Measurements from ENCODE around the gene MPP2.

The MPP2 gene

DNA sequence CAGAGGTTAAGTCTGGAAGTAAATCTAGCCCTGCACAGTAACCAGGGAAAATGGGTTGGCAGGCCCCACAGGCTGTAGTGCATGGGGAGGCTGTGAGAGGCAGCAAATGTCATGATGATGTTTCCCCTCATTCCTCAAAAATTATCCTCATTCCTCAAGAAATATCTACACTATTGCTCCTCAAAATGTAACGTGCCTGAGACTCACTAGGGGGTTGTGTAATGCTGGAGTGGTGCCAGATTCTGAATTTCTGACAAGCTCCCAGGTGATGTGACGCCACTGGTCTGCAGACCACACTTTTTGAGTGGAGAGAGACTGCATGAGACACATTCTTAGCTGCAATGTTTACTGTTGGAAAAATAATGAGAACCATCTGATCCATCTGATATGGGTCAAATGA is 73.2 kb downstream of the MPP2 start:
- TF ChIP-seq, protein P1, sequence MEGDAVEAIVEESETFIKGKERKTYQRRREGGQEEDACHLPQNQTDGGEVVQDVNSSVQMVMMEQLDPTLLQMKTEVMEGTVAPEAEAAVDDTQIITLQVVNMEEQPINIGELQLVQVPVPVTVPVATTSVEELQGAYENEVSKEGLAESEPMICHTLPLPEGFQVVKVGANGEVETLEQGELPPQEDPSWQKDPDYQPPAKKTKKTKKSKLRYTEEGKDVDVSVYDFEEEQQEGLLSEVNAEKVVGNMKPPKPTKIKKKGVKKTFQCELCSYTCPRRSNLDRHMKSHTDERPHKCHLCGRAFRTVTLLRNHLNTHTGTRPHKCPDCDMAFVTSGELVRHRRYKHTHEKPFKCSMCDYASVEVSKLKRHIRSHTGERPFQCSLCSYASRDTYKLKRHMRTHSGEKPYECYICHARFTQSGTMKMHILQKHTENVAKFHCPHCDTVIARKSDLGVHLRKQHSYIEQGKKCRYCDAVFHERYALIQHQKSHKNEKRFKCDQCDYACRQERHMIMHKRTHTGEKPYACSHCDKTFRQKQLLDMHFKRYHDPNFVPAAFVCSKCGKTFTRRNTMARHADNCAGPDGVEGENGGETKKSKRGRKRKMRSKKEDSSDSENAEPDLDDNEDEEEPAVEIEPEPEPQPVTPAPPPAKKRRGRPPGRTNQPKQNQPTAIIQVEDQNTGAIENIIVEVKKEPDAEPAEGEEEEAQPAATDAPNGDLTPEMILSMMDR (IDR thresholded peaks at IDR 0.05; ENCODE audit: insufficient read depth, missing control alignments): no peak
- FAIRE-seq (no peak), DNase-seq (ENCODE audit: insufficient read length, low spot score) (no peak)

DNA sequence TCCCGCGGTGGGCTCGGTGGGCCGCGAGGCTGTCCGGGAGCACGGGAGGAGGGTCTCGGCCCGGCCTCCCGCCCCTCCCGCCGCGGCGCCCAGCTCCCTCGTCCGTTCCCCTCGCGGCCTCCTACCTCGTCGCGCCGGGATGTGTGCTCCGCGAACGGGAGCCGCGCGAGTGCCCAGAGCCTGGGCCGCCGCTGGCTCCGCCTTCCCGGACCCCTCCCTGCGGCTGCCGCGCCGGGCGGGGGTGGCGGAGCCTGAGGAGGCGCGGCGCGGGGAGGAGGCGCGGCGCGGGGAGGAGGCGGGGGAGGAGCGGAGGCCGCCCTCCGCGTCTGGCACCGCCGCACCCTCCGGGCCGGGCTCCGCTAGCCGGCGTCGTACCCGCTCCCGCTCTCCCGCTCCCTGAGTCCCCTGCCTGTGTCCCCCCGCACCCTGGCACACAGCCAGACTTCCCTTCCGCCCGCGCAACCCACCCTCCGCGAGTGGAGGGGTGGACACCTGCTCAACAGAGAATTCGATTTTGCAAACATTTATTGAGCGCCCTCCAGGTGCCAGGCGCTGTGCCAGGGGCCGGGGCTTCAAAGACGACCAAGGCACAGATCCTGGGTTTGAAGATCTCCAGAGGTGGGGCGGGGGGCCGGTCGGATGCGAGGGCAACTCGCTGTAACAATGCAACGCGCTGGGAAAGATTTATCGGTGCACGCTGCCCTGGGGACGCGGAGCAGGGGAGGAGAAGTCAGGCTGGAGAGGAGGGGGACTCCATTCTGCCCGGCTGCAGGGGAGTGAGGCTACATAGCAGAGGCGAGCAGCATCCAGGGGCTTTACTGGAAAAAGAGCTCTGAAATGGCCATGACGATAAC is 74.1 kb downstream of the MPP2 start, which contains the start of gene MPP3:
TSS of gene MPP3 (minus strand) at position 171 of the 854 bp plus-strand sequence. CDS start 1,240 bp downstream, outside the sequence.
- TF ChIP-seq, protein P1 (IDR thresholded peaks at IDR 0.05; ENCODE audit: insufficient read depth, missing control alignments): no peak
- DNase-seq (ENCODE audit: insufficient read length, low spot score) (peak; percentile 92), FAIRE-seq (no peak)

- FAIRE-seq (no peak), DNase-seq (ENCODE audit: insufficient read length, low spot score) (peak; percentile 72)
- TF ChIP-seq, protein P1 (IDR thresholded peaks at IDR 0.05; ENCODE audit: insufficient read depth, missing control alignments): no peak
Measured at GRCh38 chr17:43832168-43832975, 75.0 kb downstream of the MPP2 start.

DNA sequence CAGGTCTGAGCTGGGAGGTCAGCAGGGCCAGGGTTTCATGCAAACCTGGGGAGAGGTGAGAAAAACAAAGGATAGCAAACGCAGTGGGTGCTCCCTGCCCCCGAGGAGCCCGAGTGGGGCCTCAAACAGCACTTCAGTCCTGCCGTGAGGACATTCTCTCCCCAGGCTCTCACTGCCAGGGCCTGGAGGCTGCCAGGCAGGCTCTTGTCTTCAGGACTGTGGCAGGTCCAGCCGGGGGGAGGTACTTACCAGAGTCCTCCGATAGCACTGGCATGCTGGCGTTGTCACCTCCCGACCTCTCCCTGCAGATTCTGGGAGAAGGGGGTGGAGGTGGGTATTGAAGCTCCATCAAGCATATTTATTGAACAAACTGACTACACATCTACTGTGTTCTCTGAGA is 75.7 kb downstream of the MPP2 start:
- DNase-seq (ENCODE audit: insufficient read length, low spot score) (no peak), FAIRE-seq (no peak)
- TF ChIP-seq, protein P1 (IDR thresholded peaks at IDR 0.05; ENCODE audit: insufficient read depth, missing control alignments): no peak

DNA sequence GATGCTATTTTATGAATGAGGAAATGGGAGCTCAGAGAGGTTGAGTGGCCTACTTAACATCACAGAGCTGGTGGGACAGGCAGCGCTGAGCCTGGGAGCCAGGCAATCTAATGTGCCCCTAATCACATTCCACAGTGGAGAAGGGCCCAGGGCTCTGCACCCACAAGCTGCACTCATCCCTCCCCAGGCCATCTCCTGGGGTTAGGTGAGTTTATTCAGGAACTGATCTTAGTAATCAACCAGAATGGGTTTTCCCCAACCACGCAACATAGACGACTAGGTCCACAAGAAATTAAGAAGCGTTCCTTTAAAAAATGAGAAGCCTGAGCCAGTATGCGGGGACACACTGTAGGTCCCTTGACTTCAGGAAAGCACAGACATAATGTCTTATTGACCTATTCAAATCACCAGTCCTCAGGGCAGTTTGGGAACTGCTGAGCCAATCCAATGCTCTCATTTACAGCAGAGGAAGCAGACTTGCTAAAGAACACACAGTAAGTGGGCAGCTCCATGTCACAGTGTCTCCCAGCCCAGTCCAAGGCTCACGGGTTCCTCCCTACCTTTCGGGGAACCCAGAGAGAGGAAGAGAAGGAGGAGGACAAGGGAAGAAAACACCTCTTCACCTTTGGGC is 76.7 kb downstream of the MPP2 start:
- FAIRE-seq (no peak), DNase-seq (ENCODE audit: insufficient read length, low spot score) (no peak)
- TF ChIP-seq, protein P1 (IDR thresholded peaks at IDR 0.05; ENCODE audit: insufficient read depth, missing control alignments): no peak

DNA sequence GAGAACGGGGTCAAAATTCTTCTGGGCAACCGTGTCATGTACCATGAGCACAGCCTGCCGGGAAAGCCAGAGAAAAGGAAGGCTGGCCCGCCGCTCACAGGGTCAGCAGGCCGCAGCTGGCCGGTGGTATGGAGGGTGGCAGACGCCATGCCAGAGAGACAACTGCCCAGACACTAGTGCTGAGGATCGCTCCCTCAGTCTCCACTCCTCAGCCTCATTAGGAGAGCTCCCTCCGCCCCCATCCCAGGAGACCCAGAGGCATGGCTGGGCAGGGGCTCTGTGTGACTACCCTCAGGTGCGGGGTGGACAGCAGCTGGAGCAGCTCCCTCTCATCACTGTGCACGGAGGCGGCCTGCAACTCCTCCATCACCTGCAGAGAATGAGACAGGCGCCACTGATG is 77.6 kb downstream of the MPP2 start:
- TF ChIP-seq, protein P1 (IDR thresholded peaks at IDR 0.05; ENCODE audit: insufficient read depth, missing control alignments): no peak
- DNase-seq (ENCODE audit: insufficient read length, low spot score) (no peak), FAIRE-seq (no peak)

Data from D721Med (cell line).